H1 (cell line): ENCODE data around the gene CYP2C18. TPM values are rescaled to one million over a fixed set of nuclear protein-coding genes. Genes with fewer than 3 reads are reported as not detected.

Experiments used
- ASH2L ChIP-seq: fragments of 200-600, 300-600 bp; sonication (generic); IDR thresholded peaks from one replicate; pipeline ENCODE4 v1.7.1; 2017; ENCODE audit warnings: low read length
- CHD2 ChIP-seq: IDR thresholded peaks from 2 replicates; pipeline ENCODE4 v1.6.1; 2012; ENCODE audit warnings: low read length, improper control_type of control experiment
- KDM5A ChIP-seq: fragments of 200-600 bp; IDR thresholded peaks from 2 replicates; pipeline ENCODE4 v1.7.1; 2012; ENCODE audit warnings: mild to moderate bottlenecking, low read length, inconsistent platforms, mixed read lengths
- POU5F1 ChIP-seq: IDR thresholded peaks from 2 replicates; pipeline ENCODE4 v1.6.1; 2011; ENCODE audit warnings: low read depth, mild to moderate bottlenecking, low read length, moderate library complexity
- SP1 ChIP-seq: IDR thresholded peaks from 2 replicates; pipeline ENCODE4 v1.6.1; 2011; ENCODE audit warnings: low read depth, low read length
- YY1 ChIP-seq: IDR thresholded peaks from 2 replicates; pipeline ENCODE4 v1.6.1; 2011; ENCODE audit warnings: low read depth, mild to moderate bottlenecking, low read length
- polyA plus RNA-seq, 7 experiments: library from polyadenylated mRNA; depleted of rRNA in 3 of 7; stranded (reverse) in 5 of 7; unstranded in 2 of 7; fragments of >200 nt in 5 of 7; fragments of 200-250 nt in 2 of 7; gene quantifications; 1 replicate in 5 of 7; 2 replicates in 1 of 7; 4 replicates in 1 of 7; pipeline versions ENCODE4 v1.2.1 to v1.2.3, GENCODE V29; 2011 to 2013; ENCODE audit warnings: missing spikeins in 2 of 7, mixed read lengths in 2 of 7
- total RNA-seq: library from RNA; stranded (reverse); fragmentation: NEBNext Ultra II Directional; extraction: Animal tissue kit (Norgen Biotek cat#: 25700); gene quantifications from 2 replicates; pipeline ENCODE4 v1.2.1, GENCODE V29; 2021

CYP2C18 gene
- total and polyA plus RNA-seq, 2 of the 8 experiments (the other 6 are each of a cell fraction or from before 2014, with no cell fraction given) = 0.17 TPM; not detected in 1

DNA sequence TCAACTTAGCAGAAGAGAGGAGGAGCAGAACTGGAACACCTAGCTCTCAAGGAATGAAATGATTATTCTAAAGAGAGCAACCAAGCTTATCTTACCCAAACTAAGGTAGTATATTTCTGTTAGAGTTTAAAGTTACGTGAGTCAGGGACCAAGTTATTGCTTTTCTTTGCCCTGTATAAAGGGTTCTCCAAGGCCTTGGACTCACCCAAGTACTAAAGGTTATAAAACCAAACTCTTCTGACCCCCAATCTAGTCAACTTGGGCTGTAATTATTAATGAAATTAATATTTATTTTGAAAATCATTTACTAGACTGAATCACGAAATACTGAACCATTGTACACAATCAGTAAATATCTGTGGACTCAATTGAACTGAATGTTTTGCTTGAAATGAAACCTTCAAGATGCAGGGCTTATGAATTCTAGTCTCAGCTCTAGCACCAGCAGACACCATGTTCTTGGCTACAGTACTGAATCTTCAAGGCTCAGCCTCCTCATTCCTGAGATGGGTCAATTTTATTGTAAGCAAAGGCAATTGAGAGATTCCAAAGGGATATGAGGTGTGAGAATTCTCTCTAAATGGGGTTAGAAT, 77.2 kb downstream of the CYP2C18 start (continued):
- no peak for TF ChIP-seq KDM5A
- TF ChIP-seq SP1 = no peak
- TF ChIP-seq ASH2L = no peak
- no peak for TF ChIP-seq POU5F1
- TF ChIP-seq CHD2 = no peak
- TF ChIP-seq YY1 = no peak
